H1 (cell line): ENCODE results near the gene STAC. TPM values are rescaled to one million over a fixed set of nuclear protein-coding genes. Genes with fewer than 3 reads are reported as not detected.

Experiments
- CTCF ChIA-PET: fragments of 300-600 bp; sonication (Branson Sonifier 250); formaldehyde crosslinking; loops from one replicate; lab custom pipeline; 2021; ENCODE audit not compliant: partially characterized antibody; lab: Charles Lee
- POLR2A ChIA-PET: fragments of 300-600 bp; sonication (Branson Sonifier 250); formaldehyde crosslinking; loops from one replicate; lab custom pipeline; 2021; ENCODE audit warnings: inconsistent platforms; ENCODE audit not compliant: partially characterized antibody; lab: Charles Lee
- DNase-seq, 2 experiments: peaks; one replicate each; pipeline versions ENCODE4 v3.0.0 to v3.0.0-alpha.2; 2010 to 2022; ENCODE audit warnings: low spot score in 2 of 2, low read depth in 1 of 2, mixed read lengths in 1 of 2
- FAIRE-seq: peaks from 2 replicates; lab custom pipeline; 2011; peaks lifted over from hg19 to GRCh38; lab: Jason Lieb, UNC
- H2AFZ ChIP-seq: 2 replicates; pipeline ENCODE4 v1.8.1; 2012; ENCODE audit warnings: low read length, inconsistent platforms
- H2AK5ac ChIP-seq: 2 replicates; pipeline ENCODE4 v1.6.1; 2013; ENCODE audit warnings: low read depth, low read length
- H2BK120ac ChIP-seq: replicated peaks from 2 replicates; pipeline ENCODE3; 2013; ENCODE audit warnings: low read depth, low read length, inconsistent platforms
- H2BK12ac ChIP-seq: 2 replicates; pipeline ENCODE4 v1.6.1; 2013; ENCODE audit warnings: low read depth, low read length
- H2BK15ac ChIP-seq: 2 replicates; pipeline ENCODE4 v1.6.1; 2013; ENCODE audit warnings: low read length
- H2BK20ac ChIP-seq: 2 replicates; pipeline ENCODE4 v1.6.1; 2013; ENCODE audit warnings: low read length
- H2BK5ac ChIP-seq: 2 replicates; pipeline ENCODE4 v1.6.1; 2013; ENCODE audit warnings: low read depth, low read length
- H3K14ac ChIP-seq: 2 replicates; pipeline ENCODE4 v1.6.1; 2013; ENCODE audit warnings: inconsistent platforms; ENCODE audit not compliant: insufficient read length
- H3K18ac ChIP-seq: 2 replicates; pipeline ENCODE4 v1.6.1; 2013; ENCODE audit warnings: low read length; ENCODE audit errors: extremely low read depth
- H3K23ac ChIP-seq: 2 replicates; pipeline ENCODE4 v1.6.1; 2013; ENCODE audit warnings: inconsistent platforms; ENCODE audit not compliant: insufficient read length
- H3K23me2 ChIP-seq: 2 replicates; pipeline ENCODE4 v1.6.1; 2013; ENCODE audit warnings: low read depth, low read length
- H3K27ac ChIP-seq: 2 replicates; pipeline ENCODE4 v1.6.1; 2011; ENCODE audit warnings: low read depth, low read length, inconsistent platforms
- H3K27me3 ChIP-seq, 4 experiments: replicated peaks in 1 of 4; 1 replicate in 1 of 4; 2 replicates in 3 of 4; pipeline versions ENCODE4 v1.6.1 to v1.8.1; 2011 to 2013; ENCODE audit warnings: low read length in 3 of 4, mild to moderate bottlenecking in 3 of 4, inconsistent platforms in 2 of 4, mixed read lengths in 2 of 4, moderate library complexity in 1 of 4; ENCODE audit not compliant: control insufficient read depth in 3 of 4, insufficient read depth in 3 of 4; ENCODE audit errors: extremely low read depth in 1 of 4
- H3K36me3 ChIP-seq, 4 experiments: 2 replicates each; pipeline versions ENCODE4 v1.6.1 to v1.8.1; 2011 to 2013; ENCODE audit warnings: mild to moderate bottlenecking in 4 of 4, low read length in 3 of 4, moderate library complexity in 2 of 4, control low read depth in 1 of 4, inconsistent platforms in 1 of 4; ENCODE audit not compliant: insufficient read depth in 4 of 4, control insufficient read depth in 2 of 4
- H3K4ac ChIP-seq: replicated peaks from 2 replicates; pipeline ENCODE3; 2013; ENCODE audit warnings: low read length, low read depth, mixed read lengths, inconsistent platforms; ENCODE audit not compliant: insufficient read length
- H3K4me1 ChIP-seq, 4 experiments: replicated peaks in 1 of 4; 1 replicate in 1 of 4; 2 replicates in 3 of 4; pipeline versions ENCODE4 v1.6.1 to v1.8.1; 2011 to 2013; ENCODE audit warnings: low read length in 3 of 4, inconsistent platforms in 2 of 4, mixed read lengths in 1 of 4; ENCODE audit not compliant: insufficient read depth in 4 of 4, control insufficient read depth in 3 of 4
- H3K4me2 ChIP-seq, 2 experiments: 2 replicates each; pipeline versions ENCODE4 v1.6.1 to v1.8.1; 2011 to 2013; ENCODE audit warnings: low read depth in 2 of 2, low read length in 2 of 2, control low read depth in 1 of 2, inconsistent platforms in 1 of 2, mild to moderate bottlenecking in 1 of 2; ENCODE audit not compliant: insufficient read depth in 1 of 2
- H3K4me3 ChIP-seq, 4 experiments: fragments of 200-600, 300-600 bp in 1 of 4; sonication (generic), shearing (Covaris generic), sonication (Bioruptor Twin) in 1 of 4; 2 replicates each; pipeline versions ENCODE4 v1.5.1 to v1.8.1; 2011 to 2016; ENCODE audit warnings: low read length in 4 of 4, low read depth in 3 of 4, control low read depth in 2 of 4, inconsistent platforms in 2 of 4, mild to moderate bottlenecking in 2 of 4, mixed read lengths in 1 of 4, moderate library complexity in 1 of 4; ENCODE audit not compliant: insufficient read depth in 2 of 4; ENCODE audit errors: extremely low read depth in 1 of 4
- H3K56ac ChIP-seq: replicated peaks from 2 replicates; pipeline ENCODE3; 2013; ENCODE audit warnings: low read depth, mild to moderate bottlenecking, mixed read lengths, low read length, inconsistent platforms; ENCODE audit not compliant: insufficient read length
- H3K79me1 ChIP-seq: 2 replicates; pipeline ENCODE4 v1.6.1; 2013; ENCODE audit warnings: low read depth, low read length, control low read depth
- H3K79me2 ChIP-seq, 2 experiments: 2 replicates each; pipeline versions ENCODE4 v1.6.1 to v1.8.1; 2012 to 2013; ENCODE audit warnings: low read length in 2 of 2, mild to moderate bottlenecking in 2 of 2, inconsistent platforms in 1 of 2; ENCODE audit not compliant: insufficient read depth in 2 of 2, control insufficient read depth in 1 of 2
- H3K9ac ChIP-seq, 4 experiments: replicated peaks in 1 of 4; 1 replicate in 1 of 4; 2 replicates in 3 of 4; pipeline versions ENCODE4 v1.6.1 to v1.8.1; 2011 to 2013; ENCODE audit warnings: low read depth in 3 of 4, low read length in 3 of 4, control low read depth in 2 of 4, mild to moderate bottlenecking in 2 of 4, moderate library complexity in 2 of 4, inconsistent platforms in 1 of 4; ENCODE audit errors: extremely low read depth in 1 of 4
- H3K9me3 ChIP-seq, 2 experiments: 2 replicates each; pipeline versions ENCODE4 v1.6.1 to v1.8.1; 2012 to 2013; ENCODE audit warnings: mild to moderate bottlenecking in 2 of 2, moderate library complexity in 2 of 2, control low read depth in 1 of 2, inconsistent platforms in 1 of 2, low read depth in 1 of 2, low read length in 1 of 2, mixed read lengths in 1 of 2; ENCODE audit not compliant: insufficient read depth in 2 of 2
- H4K20me1 ChIP-seq, 2 experiments: replicated peaks in 1 of 2; 2 replicates each; pipeline versions ENCODE3 to v1.8.1; 2011 to 2013; ENCODE audit warnings: inconsistent platforms in 2 of 2, low read length in 2 of 2, mild to moderate bottlenecking in 1 of 2; ENCODE audit not compliant: insufficient read depth in 2 of 2, control insufficient read depth in 1 of 2
- H4K5ac ChIP-seq: 2 replicates; pipeline ENCODE4 v1.6.1; 2013; ENCODE audit warnings: low read length, low read depth, mixed read lengths, inconsistent platforms; ENCODE audit not compliant: insufficient read length
- H4K8ac ChIP-seq: 2 replicates; pipeline ENCODE4 v1.8.0; 2013; ENCODE audit warnings: mild to moderate bottlenecking, moderate library complexity, low read length, inconsistent platforms; ENCODE audit not compliant: insufficient read depth; ENCODE audit errors: extremely low read depth
- H4K91ac ChIP-seq: replicated peaks from 2 replicates; pipeline ENCODE3; 2013; ENCODE audit warnings: low read length, mixed read lengths, inconsistent platforms; ENCODE audit not compliant: insufficient read length
- ATF3 ChIP-seq: IDR thresholded peaks from 2 replicates; pipeline ENCODE4 v1.6.1; 2011; ENCODE audit warnings: low read depth, mild to moderate bottlenecking, low read length; ENCODE audit not compliant: insufficient read depth
- CBX5 ChIP-seq: fragments of 300-800, 300-1000 bp; sonication (generic); IDR thresholded peaks from 2 replicates; pipeline ENCODE4 v1.7.1; 2016; ENCODE audit warnings: antibody characterized with exemption, low read length, low read depth
- CTBP2 ChIP-seq: IDR thresholded peaks from 2 replicates; pipeline ENCODE4 v1.7.0; 2011; ENCODE audit warnings: borderline replicate concordance, mild to moderate bottlenecking, moderate library complexity, mixed read lengths, low read length; ENCODE audit not compliant: insufficient read depth, insufficient read length
- KDM1A ChIP-seq: fragments of 200-600, 300-600 bp; sonication (generic); IDR thresholded peaks from 2 replicates; pipeline ENCODE4 v1.7.1; 2016; ENCODE audit warnings: mild to moderate bottlenecking, low read length, borderline replicate concordance
- POLR2A ChIP-seq, 2 experiments: IDR thresholded peaks; 1 replicate in 1 of 2; 2 replicates in 1 of 2; pipeline ENCODE4 v1.6.1; 2011; ENCODE audit warnings: low read depth in 2 of 2, low read length in 2 of 2, mild to moderate bottlenecking in 2 of 2; ENCODE audit errors: control extremely low read depth in 1 of 2
- POLR2AphosphoS5 ChIP-seq: IDR thresholded peaks from 2 replicates; pipeline ENCODE4 v1.6.1; 2011; ENCODE audit warnings: low read depth, low read length
- POU5F1 ChIP-seq: IDR thresholded peaks from 2 replicates; pipeline ENCODE4 v1.6.1; 2011; ENCODE audit warnings: low read depth, mild to moderate bottlenecking, low read length, moderate library complexity
- TBP ChIP-seq: IDR thresholded peaks from 2 replicates; pipeline ENCODE4 v1.6.1; 2011; ENCODE audit warnings: low read depth, low read length, improper control_type of control experiment
- TCF12 ChIP-seq: IDR thresholded peaks from 2 replicates; pipeline ENCODE4 v1.6.1; 2011; ENCODE audit warnings: low read depth, mild to moderate bottlenecking, low read length
- USF2 ChIP-seq: IDR thresholded peaks from 2 replicates; pipeline ENCODE4 v1.6.1; 2011; ENCODE audit warnings: low read length, improper control_type of control experiment
- WGBS, 2 experiments: shearing (Covaris generic) in 1 of 2; methylation state at CpG; one replicate each; pipeline versions ENCODE4 v1.1.6 to v1.1.7; 2013 to 2015; ENCODE audit warnings: low lambda C conversion rate in 2 of 2, mixed read lengths in 2 of 2, inconsistent platforms in 1 of 2, low coverage in 1 of 2, missing lambda C conversion rate in 1 of 2; ENCODE audit not compliant: insufficient replicate concordance in 2 of 2, insufficient coverage in 1 of 2, insufficient read length in 1 of 2; ENCODE audit errors: extremely low coverage in 1 of 2, missing lambda C conversion rate in 1 of 2; 5-methylcytosine and 5-hydroxymethylcytosine counted together
- polyA plus RNA-seq, 7 experiments: library from polyadenylated mRNA; depleted of rRNA in 3 of 7; stranded (reverse) in 5 of 7; unstranded in 2 of 7; fragments of >200 nt in 5 of 7; fragments of 200-250 nt in 2 of 7; gene quantifications; 1 replicate in 5 of 7; 2 replicates in 1 of 7; 4 replicates in 1 of 7; pipeline versions ENCODE4 v1.2.1 to v1.2.3, GENCODE V29; 2011 to 2013; ENCODE audit warnings: missing spikeins in 2 of 7, mixed read lengths in 2 of 7
- total RNA-seq: library from RNA; stranded (reverse); fragmentation: NEBNext Ultra II Directional; extraction: Animal tissue kit (Norgen Biotek cat#: 25700); gene quantifications from 2 replicates; pipeline ENCODE4 v1.2.1, GENCODE V29; 2021
- TF ChIP-seq, protein P1 (sequence below): IDR thresholded peaks from 2 replicates; pipeline ENCODE4 v1.6.1; 2012; ENCODE audit warnings: inconsistent platforms

The STAC gene
- total and polyA plus RNA-seq, 2 of the 8 experiments (the other 6 are each of a cell fraction or from before 2014, with no cell fraction given), result 8.0 to 18.1 TPM

DNA sequence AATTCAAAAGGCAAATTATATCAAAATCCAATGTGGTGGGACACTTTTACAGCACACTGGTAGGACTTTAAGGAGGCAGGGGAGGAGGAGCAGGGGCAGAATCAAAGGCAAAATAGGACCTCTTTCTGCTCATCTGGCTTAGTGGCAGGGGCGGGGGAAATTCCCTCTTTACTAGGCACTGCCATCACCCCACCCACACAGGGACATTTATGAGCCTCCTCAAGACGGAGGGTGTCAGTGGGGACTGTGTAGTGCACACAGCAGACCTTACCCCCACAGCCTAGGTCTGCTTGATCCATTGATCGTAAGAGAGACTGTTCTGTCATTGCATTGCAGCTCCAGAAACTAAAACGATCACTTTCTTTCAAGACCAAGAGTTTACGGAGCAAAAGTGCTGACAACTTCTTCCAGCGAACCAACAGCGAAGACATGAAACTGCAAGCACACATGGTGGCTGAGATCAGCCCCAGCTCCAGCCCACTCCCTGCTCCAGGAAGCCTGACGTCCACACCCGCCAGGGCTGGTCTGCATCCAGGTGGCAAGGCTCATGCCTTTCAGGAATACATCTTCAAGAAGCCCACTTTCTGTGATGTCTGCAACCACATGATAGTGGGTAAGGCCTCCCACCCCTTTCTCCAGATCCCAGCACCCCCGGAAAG, 62.9 kb downstream of the STAC start:
- Histone ChIP-seq H3K4ac (no peak overlapping the region), H2BK12ac (no peak overlapping the region), H3K4me2 (no peak overlapping the region), H3K56ac (no peak overlapping the region), H4K8ac (no peak overlapping the region; the same call in none of the 2 replicates), H3K23me2 (no peaks in the 10 kb centered on the region; the same call in 1 of the 2 replicates), H3K79me2 (no peaks in the 10 kb centered on the region), H3K18ac (no peak overlapping the region), H3K36me3 (0 out of 8 replicates have a peak, but pooled peaks cover 0 to 2% (median 0%) of the 10 kb centered on the region in 4 experiments), H3K27me3 (no peaks in the 10 kb centered on the region), H3K79me1 (no peaks in the 10 kb centered on the region; the same call in 1 of the 2 replicates), H3K9ac (no peak overlapping the region), H2BK120ac (no peak overlapping the region), H4K5ac (no peak overlapping the region), H3K4me1 (no peaks in the 10 kb centered on the region; a peak in 1 of 7 replicates), H3K23ac (no peak overlapping the region), H4K20me1 (no peaks in the 10 kb centered on the region), H2AFZ (no peak overlapping the region), H2BK20ac (no peak overlapping the region), H3K14ac (no peak overlapping the region), H2BK15ac (no peak overlapping the region), H3K4me3 (no peak overlapping the region), H4K91ac (no peak overlapping the region), H3K27ac (no peak overlapping the region), H2AK5ac (no peak overlapping the region), H3K9me3 (no peaks in the 10 kb centered on the region), H2BK5ac (no peak overlapping the region)
- ChIA-PET POLR2A (no interaction called here), CTCF (interaction anchor here (0.7 kb wide), 1 partner anchor 313 kb away, joined by 3 read pairs; no protein-coding TSS in a partner anchor)
- DNase-seq, result no peak
- FAIRE-seq, result no peak
- WGBS, 2 experiments, result 72% methylated on average over 10 of the region's 10 CpGs; no CpG with 5 or more reads in 1 of the 2 experiments
- TF ChIP-seq USF2, result no peak
- TF ChIP-seq ATF3, result no peak
- TF ChIP-seq, protein P1, sequence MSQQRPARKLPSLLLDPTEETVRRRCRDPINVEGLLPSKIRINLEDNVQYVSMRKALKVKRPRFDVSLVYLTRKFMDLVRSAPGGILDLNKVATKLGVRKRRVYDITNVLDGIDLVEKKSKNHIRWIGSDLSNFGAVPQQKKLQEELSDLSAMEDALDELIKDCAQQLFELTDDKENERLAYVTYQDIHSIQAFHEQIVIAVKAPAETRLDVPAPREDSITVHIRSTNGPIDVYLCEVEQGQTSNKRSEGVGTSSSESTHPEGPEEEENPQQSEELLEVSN, result no peak
- no peak for TF ChIP-seq CBX5
- TF ChIP-seq POU5F1, result no peak
- no peak for TF ChIP-seq POLR2A (IDR thresholded peaks at IDR 0.05; ENCODE audit: control extremely low read depth in 1 of 2, low read depth in 2 of 2, low read length in 2 of 2)
- no peak for TF ChIP-seq CTBP2
- TF ChIP-seq POLR2AphosphoS5, result no peak
- no peak for TF ChIP-seq TBP
- TF ChIP-seq KDM1A, result no peak
- TF ChIP-seq TCF12, result no peak
